GM19023 (cell line): Measurements from ENCODE around the gene RAB11FIP5.

Source experiments
- ATAC-seq: cut with Tn5 transposase; IDR thresholded peaks from one replicate; pipeline ENCODE4 v1.9.1; 2021; ENCODE audit warnings: mild to moderate bottlenecking, moderate library complexity; ENCODE audit not compliant: unreplicated experiment

The RAB11FIP5 gene

DNA sequence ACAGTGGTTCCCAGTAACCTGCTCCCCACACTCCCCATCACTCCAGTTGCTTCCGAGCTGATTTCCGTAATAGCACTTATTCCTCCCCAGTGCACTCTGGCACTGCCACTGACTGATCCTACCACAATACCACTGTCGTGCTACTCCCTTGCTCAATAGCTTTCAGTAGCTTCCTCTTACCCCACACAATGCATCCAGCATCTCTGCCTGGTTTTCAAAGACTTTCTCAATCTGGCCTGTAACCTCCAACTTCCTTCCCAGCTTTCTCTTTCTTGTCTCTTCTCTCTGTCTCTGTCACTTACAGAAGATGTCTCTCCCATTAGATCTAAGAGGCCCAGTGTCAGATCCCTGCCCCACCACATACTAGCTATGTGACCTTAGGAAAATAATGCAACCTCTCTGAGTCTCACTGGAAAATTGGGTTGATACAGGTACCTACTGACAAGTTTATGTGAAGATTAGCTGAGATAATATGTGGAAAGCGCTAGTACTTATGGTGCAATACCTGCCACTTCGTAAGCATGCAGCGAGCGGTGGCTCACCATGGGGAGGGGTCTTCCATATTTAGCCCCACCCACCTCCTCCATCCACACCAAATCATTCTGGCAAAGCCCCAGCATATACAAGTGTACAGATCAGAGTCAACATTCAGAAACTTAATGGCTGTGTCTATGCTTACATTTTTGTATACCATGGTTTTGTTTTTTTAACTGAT, 77.9 kb downstream of the RAB11FIP5 start:
- ATAC-seq, result no peak

DNA sequence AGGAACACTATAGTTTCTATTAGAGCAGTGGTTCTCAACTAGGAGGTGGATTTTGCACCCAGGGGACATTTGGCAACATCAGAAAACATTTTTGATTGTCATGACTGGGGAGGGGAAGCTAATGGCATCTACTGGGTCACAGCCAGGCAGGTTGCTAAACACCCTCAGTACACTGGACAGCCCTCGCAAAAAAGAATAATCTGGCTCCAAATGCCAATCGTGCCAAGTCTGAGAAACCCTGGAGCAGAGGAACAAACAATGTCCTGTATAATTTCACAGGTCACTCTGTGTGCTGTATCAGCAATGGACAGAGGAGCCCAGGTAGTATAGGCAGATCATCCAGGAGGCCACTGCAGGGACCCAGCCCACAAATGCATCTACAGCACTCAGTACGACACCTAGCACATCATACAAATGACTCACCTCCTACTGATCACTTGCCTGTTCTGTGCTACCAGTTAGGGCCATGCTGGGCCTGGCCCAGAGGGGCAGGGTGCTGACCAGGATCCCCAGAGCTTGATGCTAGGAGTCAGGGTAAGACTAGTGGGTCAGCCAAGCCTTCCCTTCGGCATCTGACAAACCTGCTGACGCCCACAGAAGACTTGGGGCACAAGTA, 78.9 kb downstream of the RAB11FIP5 start:
- ATAC-seq, result no peak

DNA sequence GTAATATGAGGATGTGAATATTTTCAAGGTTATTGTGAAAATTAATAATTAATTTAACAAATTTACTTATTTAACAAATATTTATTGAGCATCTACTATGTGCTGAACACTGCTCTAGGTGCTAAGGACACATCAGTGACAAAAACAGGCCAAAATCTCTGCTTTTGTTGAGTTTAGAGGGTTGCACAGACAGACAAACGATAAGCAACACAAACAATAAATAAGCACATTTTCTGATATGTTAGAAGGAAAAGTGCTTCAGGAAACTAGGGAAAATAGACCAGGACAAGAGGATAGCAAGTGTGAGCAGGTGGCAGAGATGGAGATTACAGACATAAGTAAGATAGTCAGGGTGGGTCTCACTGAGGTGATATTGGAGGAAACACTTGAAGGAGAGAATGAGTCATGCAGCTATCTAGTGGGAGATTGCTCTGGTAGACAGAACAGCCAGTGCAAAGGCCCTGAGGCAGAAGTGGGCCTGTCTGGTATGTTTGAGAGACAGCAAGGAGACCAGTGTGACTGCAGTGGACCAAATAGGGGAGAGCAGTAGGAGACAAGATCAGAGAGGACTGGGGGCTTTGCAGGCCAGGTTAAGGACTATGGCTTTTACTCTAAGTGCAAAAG, 79.5 kb downstream of the RAB11FIP5 start:
- no peak for ATAC-seq

DNA sequence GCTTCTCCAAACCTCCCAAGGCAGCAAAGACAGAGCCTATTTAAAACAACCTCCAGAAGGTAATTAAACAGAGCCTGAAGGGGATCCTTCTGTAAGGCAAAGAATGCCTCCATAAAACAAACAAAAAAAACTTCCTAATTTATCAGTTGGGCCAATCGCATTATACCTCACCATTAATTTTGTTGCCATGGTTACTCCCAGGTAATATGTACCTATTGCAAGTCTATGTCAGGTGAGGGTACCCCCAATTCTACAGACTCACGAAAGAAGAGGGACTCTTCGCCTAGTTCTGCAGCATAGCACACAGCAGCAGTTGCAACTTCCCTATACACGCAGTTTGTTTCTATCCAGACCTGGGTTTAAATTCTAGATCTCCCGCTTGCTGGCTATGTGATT, 80.0 kb downstream of the RAB11FIP5 start:
- ATAC-seq, result no peak

DNA sequence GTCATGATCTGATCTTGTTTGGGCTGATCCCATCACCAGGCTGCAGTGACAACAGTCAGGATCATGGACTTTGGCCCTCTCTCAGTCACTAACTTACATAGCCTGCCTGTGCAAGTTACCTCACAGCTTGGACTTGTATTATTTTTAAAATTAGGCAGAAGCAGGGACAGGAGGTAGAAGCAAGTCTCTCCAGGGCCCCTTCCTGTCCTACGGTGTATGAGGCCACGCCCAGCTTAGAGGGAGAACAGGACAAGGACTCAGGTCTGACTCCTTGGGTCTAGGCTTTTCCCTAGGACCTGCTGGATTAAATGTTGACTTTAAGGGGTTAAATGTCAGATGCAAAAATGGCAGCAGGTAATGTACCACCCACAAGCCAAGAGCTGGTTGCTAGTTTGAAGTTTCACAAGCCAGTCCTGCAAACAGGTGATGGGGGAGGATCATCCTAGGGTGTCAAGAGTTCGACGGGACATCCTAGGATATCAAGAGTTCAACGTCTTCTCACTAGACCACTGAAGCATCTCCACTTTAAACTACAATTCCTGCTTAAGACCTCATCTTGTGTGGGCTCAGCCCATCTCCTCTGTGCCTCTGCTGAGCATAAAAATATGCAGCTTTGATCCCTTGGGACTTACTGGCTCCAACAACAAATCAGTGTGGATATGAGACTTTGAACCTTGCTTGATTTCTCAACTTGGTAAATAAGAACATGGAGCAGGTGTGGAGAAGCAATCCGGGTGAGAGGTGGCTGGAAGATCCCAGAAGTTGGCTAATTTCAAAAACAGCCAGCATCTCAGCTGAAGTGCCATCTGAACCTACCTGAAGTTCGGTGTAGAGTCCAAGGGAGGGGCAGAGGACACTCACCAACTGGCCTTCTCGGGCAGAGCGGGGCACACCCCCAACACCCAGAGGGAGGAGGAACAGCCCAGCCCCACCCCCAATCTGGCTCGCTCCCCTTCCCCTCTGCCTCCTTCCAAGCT, 80.7 kb downstream of the RAB11FIP5 start:
- ATAC-seq, result no peak

DNA sequence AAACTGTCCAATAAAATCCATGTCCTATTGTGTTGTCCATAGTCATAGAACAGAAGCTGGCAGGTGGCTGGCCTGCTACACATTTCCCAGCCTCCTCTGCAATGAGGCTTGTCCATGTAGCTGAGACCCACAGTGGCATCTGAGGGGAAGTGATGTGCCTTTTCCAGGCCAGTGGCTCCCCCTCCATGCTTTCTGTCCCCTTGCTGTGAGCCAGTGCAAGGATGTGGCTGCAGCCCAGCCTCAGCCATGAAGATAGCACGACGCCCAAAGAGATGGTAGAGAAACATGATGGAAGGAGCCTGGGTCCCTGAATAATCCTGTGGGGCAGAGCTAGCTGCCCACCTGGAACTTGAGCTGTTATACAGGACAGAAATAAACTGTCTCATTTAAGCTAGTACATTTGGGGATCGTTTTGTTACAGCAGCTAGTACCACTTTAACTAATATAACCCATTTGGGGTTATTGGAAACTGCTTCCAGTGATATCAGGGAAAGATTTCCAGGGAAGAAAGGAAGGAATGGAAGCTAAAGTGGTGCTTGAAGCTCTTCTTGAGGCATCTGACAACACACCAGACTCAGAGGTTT, 81.6 kb downstream of the RAB11FIP5 start:
- no peak for ATAC-seq

DNA sequence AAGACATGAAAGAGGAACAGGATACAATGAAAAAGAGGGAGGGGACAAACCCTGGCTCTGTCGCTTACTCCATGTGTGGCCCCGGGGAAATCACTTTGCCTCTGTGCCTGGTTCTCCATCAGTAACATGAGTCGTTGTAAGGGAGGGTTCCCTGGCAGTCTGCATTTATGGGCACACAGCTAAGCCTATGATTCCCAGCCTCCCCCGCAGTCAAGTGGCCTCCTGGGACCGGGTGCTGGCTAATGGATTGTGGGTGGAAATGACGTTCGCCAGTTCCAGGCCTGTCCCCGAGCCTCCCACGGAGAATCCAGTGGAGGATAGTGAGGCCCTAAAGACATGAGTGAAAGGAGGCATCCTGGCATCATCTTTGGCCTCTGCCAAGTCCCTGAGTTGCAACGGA, 83.9 kb downstream of the RAB11FIP5 start:
- no peak for ATAC-seq

DNA sequence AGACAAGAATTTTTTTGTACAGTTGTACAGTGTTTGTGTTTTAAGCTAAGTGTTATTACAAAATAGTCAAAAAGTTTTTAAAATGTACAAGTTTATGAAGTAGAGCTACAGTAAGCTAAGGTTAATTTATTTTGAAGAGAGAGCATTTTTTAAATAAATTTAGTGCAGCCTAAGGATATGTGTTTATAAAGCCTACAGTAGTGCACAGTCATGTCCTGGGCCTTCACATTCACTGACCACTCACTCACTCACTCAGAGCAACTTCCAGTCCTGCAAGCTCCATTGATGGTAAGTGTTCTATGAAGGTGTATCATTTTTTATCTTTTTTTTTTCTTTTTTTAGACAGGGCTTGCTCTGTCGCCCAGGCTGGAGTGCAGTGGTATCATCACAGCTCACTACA, 85.4 kb downstream of the RAB11FIP5 start:
- no peak for ATAC-seq

DNA sequence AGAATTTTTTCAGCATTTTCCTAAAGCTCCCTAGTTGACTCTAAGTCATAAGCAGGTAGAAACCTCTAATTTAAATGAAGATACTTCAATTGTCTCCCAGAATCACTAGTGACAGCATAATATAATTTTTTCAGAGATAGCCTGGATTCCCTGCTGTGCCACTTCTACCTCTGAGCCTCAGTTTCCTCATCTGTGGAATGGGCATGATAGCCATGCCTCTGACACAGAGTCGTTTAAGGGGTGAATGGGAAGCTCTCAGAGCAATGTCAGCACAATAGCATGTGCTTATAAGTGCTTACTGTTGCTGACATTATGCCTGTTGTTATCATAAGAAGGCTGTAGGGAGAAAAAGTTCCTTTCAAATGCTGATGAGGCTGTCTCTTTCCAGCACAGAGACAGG, 89.3 kb downstream of the RAB11FIP5 start:
- ATAC-seq, result no peak
